Psoas muscle (tissue), 8 donors: ENCODE results near the gene MYO1H. TPM values are rescaled to one million over a fixed set of nuclear protein-coding genes. Genes with fewer than 3 reads are reported as not detected.

Experiments used
- ATAC-seq, 4 donors: fragments of 200-7000 bp; cut with Tn5 transposase; one replicate each; pipeline ENCODE4 v1.9.1; 2020; ENCODE audit warnings: moderate library complexity in 3 of 4, mild to moderate bottlenecking in 2 of 4
- DNase-seq, 2 donors: peaks; one replicate each; pipeline ENCODE4 v3.0.0-alpha.2; 2020
- H3K27ac ChIP-seq: fragments of 200-600 bp; one replicate; pipeline ENCODE4 v1.8.0; 2022
- H3K27me3 ChIP-seq, 3 donors: fragments of 200-600 bp in 1 of 3; one replicate each; pipeline versions ENCODE4 v1.6.1 to v1.8.0; 2013 to 2022; ENCODE audit warnings: low read length in 2 of 3, mild to moderate bottlenecking in 2 of 3, moderate library complexity in 1 of 3; ENCODE audit not compliant: insufficient read depth in 3 of 3
- H3K36me3 ChIP-seq, 2 donors: fragments of 200-600 bp in 1 of 2; one replicate each; pipeline versions ENCODE4 v1.6.1 to v1.8.0; 2013 to 2022; ENCODE audit warnings: low read depth in 1 of 2, mild to moderate bottlenecking in 1 of 2, moderate library complexity in 1 of 2; ENCODE audit not compliant: insufficient read depth in 1 of 2
- H3K4me1 ChIP-seq: fragments of 200-600 bp; one replicate; pipeline ENCODE4 v1.8.0; 2022
- H3K4me3 ChIP-seq: fragments of 200-600 bp; one replicate; pipeline ENCODE4 v1.8.0; 2022; ENCODE audit warnings: mild to moderate bottlenecking
- H3K9me3 ChIP-seq: fragments of 200-600 bp; one replicate; pipeline ENCODE4 v1.8.0; 2022
- whole genome bisulfite sequencing, 3 donors: extraction: QIAGEN DNeasy Blood & Tissue Kit; methylation state at CpG; one replicate each; pipeline versions ENCODE4 v1.1.6 to v1.1.7; 2013; 5-methylcytosine and 5-hydroxymethylcytosine counted together
- intact Hi-C, 2 donors: fragments of 100-400 bp; cut with DNase I; formaldehyde crosslinking; loops; one replicate each; pipeline versions ENCODE4 v1.11.0 to v1.14.2; 2022
- long read RNA-seq, 2 donors: library from polyadenylated mRNA; unstranded; transcript quantifications; one replicate each; pipeline ENCODE4 v2.0.0, GENCODE V29; 2021
- polyA plus RNA-seq, 3 donors: library from polyadenylated mRNA; stranded (reverse); fragments of 200-250 nt; gene quantifications; one replicate each; pipeline ENCODE4 v1.2.3, GENCODE V29; 2013
- total RNA-seq, 4 donors: library from RNA; stranded (reverse); fragmentation: NEBNext Ultra II Directional in 2 of 4; extraction: Animal tissue kit (Norgen Biotek cat#: 25700) in 2 of 4; gene quantifications; one replicate each; pipeline versions ENCODE4 v1.2.1 to v1.2.4, GENCODE V29; 2021 to 2023
- TF ChIP-seq, protein P1 (sequence below): fragments of 200-600 bp; IDR thresholded peaks from one replicate; pipeline ENCODE4 v1.8.0; 2022; ENCODE audit warnings: antibody characterized with exemption
- donor health status: healthy with polysubstance abuse.
- donor health status: DM: no; HTN: no; CAD: no; lungs with moderate emphysema.
- donor health status: Bipolar disorder and iron deficiency.
- donor health status: healthy.
- donor health status: DM: yes; HTN: yes; CAD: no.
- donor health status: DM: no; HTN: no; CAD: no.
- donor health status: DM: no; HTN: no; CAD: no.
- donor health status: DM: yes; HTN: yes; CAD: no.

MYO1H gene, protein sequence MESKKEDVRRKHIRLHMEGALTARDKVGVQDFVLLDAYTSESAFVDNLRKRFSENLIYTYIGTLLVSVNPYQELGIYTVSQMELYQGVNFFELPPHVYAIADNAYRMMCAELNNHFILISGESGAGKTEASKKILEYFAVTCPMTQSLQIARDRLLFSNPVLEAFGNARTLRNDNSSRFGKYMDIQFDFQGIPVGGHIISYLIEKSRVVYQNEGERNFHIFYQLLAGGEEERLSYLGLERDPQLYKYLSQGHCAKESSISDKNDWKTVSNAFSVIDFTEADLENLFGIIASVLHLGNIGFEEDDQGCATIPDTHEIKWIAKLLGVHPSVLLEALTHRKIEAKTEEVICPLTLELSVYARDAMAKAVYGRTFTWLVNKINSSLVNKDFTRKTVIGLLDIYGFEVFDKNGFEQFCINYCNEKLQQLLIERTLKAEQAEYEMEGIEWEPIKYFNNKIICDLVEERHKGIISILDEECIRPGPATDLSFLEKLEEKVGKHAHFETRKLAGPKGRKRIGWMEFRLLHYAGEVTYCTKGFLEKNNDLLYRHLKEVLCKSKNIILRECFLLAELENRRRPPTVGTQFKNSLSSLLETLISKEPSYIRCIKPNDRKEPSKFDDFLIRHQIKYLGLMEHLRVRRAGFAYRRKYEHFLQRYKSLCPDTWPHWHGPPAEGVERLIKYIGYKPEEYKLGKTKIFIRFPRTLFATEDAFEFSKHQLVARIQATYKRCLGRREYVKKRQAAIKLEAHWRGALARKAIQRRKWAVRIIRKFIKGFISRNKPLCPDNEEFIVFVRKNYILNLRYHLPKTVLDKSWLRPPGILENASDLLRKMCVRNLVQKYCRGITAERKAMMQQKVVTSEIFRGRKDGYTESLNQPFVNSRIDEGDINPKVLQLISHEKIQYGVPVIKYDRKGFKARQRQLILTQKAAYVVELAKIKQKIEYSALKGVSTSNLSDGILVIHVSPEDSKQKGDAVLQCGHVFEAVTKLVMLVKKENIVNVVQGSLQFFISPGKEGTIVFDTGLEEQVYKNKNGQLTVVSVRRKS
- total RNA-seq (under 1 TPM in 1 of 4 donors, not detected in 3; 0.10 TPM), polyA plus RNA-seq (not detected)
- long read RNA-seq, donor 1 = 0 reads
- long read RNA-seq, donor 2 = 0 reads

DNA sequence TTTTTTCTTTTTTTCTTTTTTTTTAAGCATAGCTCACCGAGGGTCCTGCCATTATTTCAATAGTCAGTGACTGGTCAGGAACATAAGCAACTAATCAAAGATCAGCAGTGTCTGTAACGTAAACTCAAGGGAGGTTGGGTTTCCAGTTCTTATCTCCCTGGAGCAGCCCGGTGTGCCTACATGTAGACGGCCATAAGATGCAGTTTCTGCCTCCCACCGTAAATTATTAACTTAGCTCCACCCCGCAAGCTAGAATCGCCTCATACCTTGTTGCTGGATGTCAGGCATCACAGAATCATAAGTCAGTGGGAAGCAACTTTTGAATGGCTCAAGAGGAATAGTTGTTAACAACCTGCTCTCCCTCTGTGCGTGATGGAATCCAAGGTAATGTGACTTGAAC lies at the start of gene MYO1H:
Gene MYO1H (plus strand): TSS at position 312 of the 400 bp plus-strand sequence. CDS start 61 bp downstream, at position 373.
- ATAC-seq (no peak), DNase-seq (no peak)
- no peaks in the 10 kb centered on the region for H3K36me3 ChIP-seq
- no peaks in the 10 kb centered on the region for H3K4me1 ChIP-seq
- WGBS, 3 donors = 76 to 83% (median 81%) methylated on average over 8 of the region's 8 CpGs
- H3K4me3 ChIP-seq = no peak within 1 kb of the TSS
- TF ChIP-seq, protein P1, sequence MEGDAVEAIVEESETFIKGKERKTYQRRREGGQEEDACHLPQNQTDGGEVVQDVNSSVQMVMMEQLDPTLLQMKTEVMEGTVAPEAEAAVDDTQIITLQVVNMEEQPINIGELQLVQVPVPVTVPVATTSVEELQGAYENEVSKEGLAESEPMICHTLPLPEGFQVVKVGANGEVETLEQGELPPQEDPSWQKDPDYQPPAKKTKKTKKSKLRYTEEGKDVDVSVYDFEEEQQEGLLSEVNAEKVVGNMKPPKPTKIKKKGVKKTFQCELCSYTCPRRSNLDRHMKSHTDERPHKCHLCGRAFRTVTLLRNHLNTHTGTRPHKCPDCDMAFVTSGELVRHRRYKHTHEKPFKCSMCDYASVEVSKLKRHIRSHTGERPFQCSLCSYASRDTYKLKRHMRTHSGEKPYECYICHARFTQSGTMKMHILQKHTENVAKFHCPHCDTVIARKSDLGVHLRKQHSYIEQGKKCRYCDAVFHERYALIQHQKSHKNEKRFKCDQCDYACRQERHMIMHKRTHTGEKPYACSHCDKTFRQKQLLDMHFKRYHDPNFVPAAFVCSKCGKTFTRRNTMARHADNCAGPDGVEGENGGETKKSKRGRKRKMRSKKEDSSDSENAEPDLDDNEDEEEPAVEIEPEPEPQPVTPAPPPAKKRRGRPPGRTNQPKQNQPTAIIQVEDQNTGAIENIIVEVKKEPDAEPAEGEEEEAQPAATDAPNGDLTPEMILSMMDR = no peak
- intact Hi-C loops = no loop called here
- no peaks in the 10 kb centered on the region for H3K9me3 ChIP-seq
- no peak within 1 kb of the TSS for H3K27ac ChIP-seq
- H3K27me3 ChIP-seq = peaks cover 0 to 2% (median 0%) of the 10 kb centered on the region in 3 donors

DNA sequence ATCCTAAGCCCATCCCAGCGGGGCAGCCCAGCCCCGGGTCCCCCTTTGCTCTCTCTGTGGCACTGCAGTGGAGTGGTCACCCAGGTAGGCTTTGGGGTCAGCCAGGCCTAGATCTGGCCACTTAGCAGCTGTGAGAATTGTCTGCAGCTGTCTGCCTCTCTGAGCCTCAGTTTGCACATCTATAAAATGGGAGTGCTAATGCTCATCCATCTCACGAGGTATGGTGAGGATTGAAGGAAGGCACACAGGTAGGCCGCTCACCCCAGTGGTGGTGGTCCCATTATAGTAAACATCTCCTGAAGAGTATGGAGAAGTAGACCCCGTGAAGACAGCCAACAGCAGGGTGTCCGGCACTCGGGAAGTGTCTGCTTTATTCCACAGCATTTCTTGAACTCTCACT lies 47.9 kb upstream of the MYO1H start:
- TF ChIP-seq, protein P1 = no peak
- Histone ChIP-seq H3K4me1 (no peaks in the 10 kb centered on the region), H3K36me3 (no peaks in the 10 kb centered on the region), H3K27me3 (peaks cover 0 to 6% (median 3%) of the 10 kb centered on the region in 3 donors), H3K27ac (no peak overlapping the region), H3K9me3 (no peaks in the 10 kb centered on the region), H3K4me3 (no peak overlapping the region)
- DNase-seq (no peak), ATAC-seq (no peak)
- intact Hi-C loops = no loop called here
- WGBS, 3 donors = 87 to 92% (median 91%) methylated on average over 7 of the region's 7 CpGs

DNA sequence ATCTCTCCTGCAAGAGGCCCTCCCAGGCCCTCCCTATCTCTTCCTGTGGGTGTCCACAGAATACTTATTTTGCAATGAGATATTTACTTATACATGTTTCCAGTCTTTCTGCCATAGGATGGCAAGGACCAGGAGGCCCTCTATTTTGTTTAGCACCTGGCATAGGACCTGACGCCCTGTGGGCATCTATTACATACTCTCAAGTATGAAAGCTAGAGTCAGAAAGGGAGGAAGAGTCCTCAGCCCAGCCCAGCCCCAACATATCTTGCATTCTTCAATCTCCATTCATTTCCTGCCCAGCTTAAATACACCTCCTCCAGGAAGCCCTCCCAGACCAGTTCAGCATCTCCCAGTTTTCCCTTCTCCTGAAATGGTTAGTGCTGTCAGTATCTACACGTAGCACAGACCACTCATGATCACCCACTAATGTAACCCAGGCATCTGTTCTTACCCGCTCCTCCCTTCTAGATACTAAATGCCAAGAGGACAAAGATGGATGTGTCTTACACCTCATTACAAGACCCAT lies 46.0 kb upstream of the MYO1H start:
- no peaks in the 10 kb centered on the region for H3K36me3 ChIP-seq
- TF ChIP-seq, protein P1 = no peak
- intact Hi-C loops = no loop called here
- no peaks in the 10 kb centered on the region for H3K9me3 ChIP-seq
- peaks cover 0 to 12% (median 3%) of the 10 kb centered on the region in 3 donors for H3K27me3 ChIP-seq
- no peak overlapping the region for H3K27ac ChIP-seq
- WGBS, 3 donors = 77 to 92% (median 92%) methylated on average over 3 of the region's 3 CpGs
- no peak for DNase-seq
- no peak overlapping the region for H3K4me3 ChIP-seq
- H3K4me1 ChIP-seq = no peaks in the 10 kb centered on the region
- no peak for ATAC-seq

DNA sequence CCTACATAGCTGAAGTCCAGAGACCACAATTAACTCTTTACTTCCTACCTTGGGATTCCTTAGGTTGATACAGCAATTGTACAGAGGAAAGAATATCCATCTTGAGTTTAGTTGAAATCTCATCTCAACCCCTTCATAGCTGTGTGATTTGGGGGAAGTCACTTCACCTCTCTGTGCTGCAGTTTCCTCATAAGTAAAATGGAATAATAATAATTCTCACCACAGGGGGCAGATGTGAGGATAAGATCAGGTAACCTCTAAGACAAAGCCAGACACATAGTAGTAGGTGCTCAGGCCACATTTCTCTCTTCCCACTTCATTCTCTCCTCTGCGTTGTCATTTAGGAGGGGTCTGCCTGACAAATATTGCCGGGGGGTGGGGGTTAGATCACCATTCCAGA lies 45.3 kb upstream of the MYO1H start:
- Histone ChIP-seq H3K36me3 (no peaks in the 10 kb centered on the region), H3K4me3 (no peak overlapping the region), H3K4me1 (no peaks in the 10 kb centered on the region), H3K27me3 (peaks cover 0 to 12% (median 7%) of the 10 kb centered on the region in 3 donors), H3K9me3 (no peaks in the 10 kb centered on the region), H3K27ac (no peak overlapping the region)
- TF ChIP-seq, protein P1 = no peak
- intact Hi-C loops = no loop called here
- ATAC-seq (no peak), DNase-seq (no peak)
- WGBS, 3 donors = 58 to 77% (median 66%) methylated on average over 2 of the region's 2 CpGs
